ENCODE measurements around the gene CCT7.

- TF ChIP-seq SPI1 (IDR thresholded peaks at IDR 0.05; ENCODE audit: borderline replicate concordance, low read depth) (no peak), POLR2AphosphoS5 (IDR thresholded peaks at IDR 0.05; ENCODE audit: low read depth) (peak; percentile 9), REST (IDR thresholded peaks at IDR 0.05; ENCODE audit: insufficient replicate concordance, low read depth) (no peak), CTCF (IDR thresholded peaks at IDR 0.05; ENCODE audit: insufficient read depth, low read length) (no peak), GABPA (IDR thresholded peaks at IDR 0.05; ENCODE audit: low read depth) (no peak)
Observed at GRCh38 chr2:73254343-73255006, 20.4 kb downstream of the CCT7 start.

Data from HL-60 (cell line).